GM12873 (cell line): Measurements from ENCODE around the gene ZNF2.

ENCODE experiments used
- TF ChIP-seq, protein P1 (sequence below): IDR thresholded peaks from 2 replicates; pipeline ENCODE4 v1.5.1; 2012; ENCODE audit warnings: low read depth, mild to moderate bottlenecking, moderate library complexity, low read length, control low read depth; ENCODE audit not compliant: insufficient read depth; ENCODE audit errors: missing control alignments

The ZNF2 gene

DNA sequence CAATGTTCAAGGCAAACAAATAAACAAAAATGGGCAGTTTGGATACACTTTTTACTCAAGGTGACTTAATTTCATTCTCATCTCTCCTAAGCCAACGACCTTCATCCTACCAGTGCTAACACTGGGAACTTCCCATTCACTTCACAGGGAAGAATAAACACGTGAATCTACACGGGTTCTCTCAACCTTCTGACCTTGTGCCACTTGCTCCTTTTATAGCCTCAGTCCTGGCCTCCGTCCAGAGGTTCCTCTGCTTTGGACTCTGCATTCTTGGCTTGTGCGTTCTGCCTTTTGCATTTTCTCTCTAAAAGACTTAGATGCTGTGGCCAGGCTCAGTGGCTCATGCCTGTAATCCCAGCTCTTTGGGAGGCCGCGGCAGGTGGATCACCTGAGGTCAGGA is 13.8 kb downstream of the ZNF2 start:
- TF ChIP-seq, protein P1, sequence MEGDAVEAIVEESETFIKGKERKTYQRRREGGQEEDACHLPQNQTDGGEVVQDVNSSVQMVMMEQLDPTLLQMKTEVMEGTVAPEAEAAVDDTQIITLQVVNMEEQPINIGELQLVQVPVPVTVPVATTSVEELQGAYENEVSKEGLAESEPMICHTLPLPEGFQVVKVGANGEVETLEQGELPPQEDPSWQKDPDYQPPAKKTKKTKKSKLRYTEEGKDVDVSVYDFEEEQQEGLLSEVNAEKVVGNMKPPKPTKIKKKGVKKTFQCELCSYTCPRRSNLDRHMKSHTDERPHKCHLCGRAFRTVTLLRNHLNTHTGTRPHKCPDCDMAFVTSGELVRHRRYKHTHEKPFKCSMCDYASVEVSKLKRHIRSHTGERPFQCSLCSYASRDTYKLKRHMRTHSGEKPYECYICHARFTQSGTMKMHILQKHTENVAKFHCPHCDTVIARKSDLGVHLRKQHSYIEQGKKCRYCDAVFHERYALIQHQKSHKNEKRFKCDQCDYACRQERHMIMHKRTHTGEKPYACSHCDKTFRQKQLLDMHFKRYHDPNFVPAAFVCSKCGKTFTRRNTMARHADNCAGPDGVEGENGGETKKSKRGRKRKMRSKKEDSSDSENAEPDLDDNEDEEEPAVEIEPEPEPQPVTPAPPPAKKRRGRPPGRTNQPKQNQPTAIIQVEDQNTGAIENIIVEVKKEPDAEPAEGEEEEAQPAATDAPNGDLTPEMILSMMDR: no peak

DNA sequence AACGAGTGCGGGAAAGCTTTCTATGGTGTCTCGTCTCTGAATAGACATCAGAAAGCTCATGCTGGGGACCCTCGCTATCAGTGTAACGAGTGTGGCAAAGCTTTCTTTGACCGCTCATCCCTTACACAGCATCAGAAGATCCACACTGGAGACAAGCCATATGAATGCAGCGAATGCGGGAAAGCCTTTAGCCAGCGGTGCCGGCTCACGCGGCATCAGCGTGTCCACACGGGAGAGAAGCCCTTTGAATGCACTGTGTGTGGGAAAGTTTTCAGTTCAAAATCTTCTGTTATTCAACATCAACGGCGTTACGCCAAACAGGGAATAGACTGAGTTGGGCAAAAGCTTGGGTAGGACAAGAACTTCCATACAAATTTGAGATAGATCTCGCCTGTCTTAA is 16.2 kb downstream of the ZNF2 start:
- TF ChIP-seq, protein P1: no peak

DNA sequence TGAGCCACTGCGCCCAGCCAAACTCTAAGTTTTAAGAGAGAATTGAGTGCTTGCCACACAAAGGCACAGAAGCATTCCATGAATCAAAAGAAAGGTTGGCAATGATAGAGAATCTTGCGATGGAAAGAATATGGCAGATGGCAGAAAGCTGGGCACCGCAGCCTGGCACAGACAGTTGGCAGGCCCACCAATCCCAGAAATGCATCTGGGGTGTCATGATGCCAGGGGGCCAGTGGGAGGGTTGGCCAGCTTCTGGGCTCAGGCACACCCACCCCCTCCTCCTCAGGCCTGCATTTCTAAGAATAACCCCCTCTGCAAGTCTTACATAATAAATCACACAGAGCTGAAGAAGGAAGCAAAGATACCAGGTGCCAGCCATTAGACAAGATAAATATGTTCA is 19.6 kb downstream of the ZNF2 start:
- TF ChIP-seq, protein P1: no peak

DNA sequence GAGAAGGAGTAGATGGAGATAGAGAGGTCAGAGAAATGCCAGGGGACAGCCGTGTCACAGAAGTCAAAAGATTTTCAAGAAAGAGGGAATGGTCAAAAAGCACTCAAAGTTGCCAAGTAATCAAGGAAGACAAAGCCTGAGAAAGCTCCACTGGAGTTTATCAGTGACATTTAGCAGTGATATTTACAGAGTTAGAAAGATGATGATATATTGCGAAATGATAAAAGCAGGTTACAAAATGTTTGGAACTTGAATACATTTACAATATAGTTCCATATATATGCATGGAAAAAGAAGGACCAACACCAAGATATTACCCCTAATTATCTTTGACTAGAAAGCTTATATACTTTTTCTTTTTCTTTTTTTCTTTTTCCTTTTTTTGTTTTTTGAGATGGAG is 20.4 kb downstream of the ZNF2 start:
- TF ChIP-seq, protein P1: no peak

DNA sequence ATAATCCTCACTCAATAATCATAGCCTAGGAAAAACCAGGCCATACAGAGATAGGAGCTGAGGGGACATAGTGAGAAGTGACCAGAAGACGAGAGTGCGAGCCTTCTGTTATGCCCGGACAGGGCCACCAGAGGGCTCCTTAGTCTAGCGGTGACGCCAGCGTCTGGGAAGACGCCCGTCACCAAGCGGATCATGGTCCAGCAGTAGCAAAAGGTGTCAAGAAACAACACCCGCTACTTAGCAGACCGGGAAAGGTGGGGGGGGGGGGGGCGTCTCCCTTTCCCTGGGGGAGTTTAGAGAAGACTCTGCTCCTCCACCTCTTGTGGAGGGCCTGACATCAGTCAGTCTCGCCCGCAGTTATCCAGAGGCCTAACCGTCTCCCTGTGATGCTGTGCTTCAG is 27.3 kb downstream of the ZNF2 start:
- TF ChIP-seq, protein P1: peak; percentile 61

DNA sequence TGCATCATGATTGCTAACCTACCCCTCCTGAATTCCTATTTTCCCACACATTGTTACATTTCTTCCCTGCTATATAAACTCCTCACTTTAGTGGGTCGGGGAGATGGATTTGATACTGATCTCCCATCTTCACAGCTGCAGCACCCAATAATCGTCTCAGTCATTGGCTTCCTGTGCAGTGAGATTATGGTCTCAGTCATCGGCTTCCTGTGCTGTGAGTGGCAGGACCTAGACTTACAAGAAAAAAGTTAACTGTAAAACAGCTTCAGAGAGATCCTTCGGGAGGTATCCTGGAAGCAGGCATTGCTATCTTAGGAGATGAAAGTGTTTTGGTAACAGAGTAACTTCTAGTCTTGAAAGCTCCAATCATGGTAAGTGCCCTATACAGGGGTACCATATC is 38.3 kb downstream of the ZNF2 start:
- TF ChIP-seq, protein P1: no peak

DNA sequence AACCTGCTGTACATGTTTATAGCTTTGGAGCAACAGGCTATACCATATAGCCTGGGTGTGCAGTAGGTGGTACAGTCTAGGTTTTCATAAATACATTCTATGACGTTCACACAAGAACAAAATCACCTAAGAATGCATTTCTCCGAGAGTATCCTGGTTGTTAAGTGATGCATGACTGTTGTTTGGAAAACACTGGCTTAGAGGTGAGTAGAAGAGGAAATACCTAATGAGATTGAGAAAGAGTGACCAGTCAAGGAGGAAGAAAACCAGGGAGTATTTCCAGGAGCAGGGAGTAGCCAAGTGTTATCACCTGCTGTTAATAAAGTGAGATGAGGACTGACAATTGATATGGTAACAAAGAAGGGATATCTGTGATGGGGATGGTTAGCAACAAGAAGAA is 38.8 kb downstream of the ZNF2 start:
- TF ChIP-seq, protein P1: no peak
